ENCODE measurements around the gene TCAP. TPM values are rescaled to one million over a fixed set of nuclear protein-coding genes. Genes with fewer than 3 reads are reported as not detected.

TCAP gene
- total RNA-seq, 1 donor from 2014 or later: 5.3 TPM

- H3K4me1 ChIP-seq: no peaks in the 10 kb centered on the region
- no peak overlapping the region for H3K27ac ChIP-seq
- ATAC-seq: no peak
- intact Hi-C loops (cut with DNase I): no loop called here
- TF ChIP-seq, protein P1, sequence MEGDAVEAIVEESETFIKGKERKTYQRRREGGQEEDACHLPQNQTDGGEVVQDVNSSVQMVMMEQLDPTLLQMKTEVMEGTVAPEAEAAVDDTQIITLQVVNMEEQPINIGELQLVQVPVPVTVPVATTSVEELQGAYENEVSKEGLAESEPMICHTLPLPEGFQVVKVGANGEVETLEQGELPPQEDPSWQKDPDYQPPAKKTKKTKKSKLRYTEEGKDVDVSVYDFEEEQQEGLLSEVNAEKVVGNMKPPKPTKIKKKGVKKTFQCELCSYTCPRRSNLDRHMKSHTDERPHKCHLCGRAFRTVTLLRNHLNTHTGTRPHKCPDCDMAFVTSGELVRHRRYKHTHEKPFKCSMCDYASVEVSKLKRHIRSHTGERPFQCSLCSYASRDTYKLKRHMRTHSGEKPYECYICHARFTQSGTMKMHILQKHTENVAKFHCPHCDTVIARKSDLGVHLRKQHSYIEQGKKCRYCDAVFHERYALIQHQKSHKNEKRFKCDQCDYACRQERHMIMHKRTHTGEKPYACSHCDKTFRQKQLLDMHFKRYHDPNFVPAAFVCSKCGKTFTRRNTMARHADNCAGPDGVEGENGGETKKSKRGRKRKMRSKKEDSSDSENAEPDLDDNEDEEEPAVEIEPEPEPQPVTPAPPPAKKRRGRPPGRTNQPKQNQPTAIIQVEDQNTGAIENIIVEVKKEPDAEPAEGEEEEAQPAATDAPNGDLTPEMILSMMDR (IDR thresholded peaks at IDR 0.05): no peak
- no peaks in the 10 kb centered on the region for H3K27me3 ChIP-seq
- no peak overlapping the region for H3K4me3 ChIP-seq
- H3K36me3 ChIP-seq: peaks cover 5% of the 10 kb centered on the region
- H3K9me3 ChIP-seq: no peaks in the 10 kb centered on the region
- DNase-seq: no peak
Observed at GRCh38 chr17:39650121-39650579, 15.0 kb upstream of the TCAP start.

GRCh38 chr17:39651923-39652586, 13.1 kb upstream of the TCAP start:
- TF ChIP-seq, protein P1 (IDR thresholded peaks at IDR 0.05): no peak
- H3K4me3 ChIP-seq: no peak overlapping the region
- H3K36me3 ChIP-seq: peaks cover 15% of the 10 kb centered on the region
- intact Hi-C loops (cut with DNase I): no loop called here
- DNase-seq (no peak), ATAC-seq (peak; percentile 36)
- H3K4me1 ChIP-seq: no peaks in the 10 kb centered on the region
- H3K27me3 ChIP-seq: no peaks in the 10 kb centered on the region
- no peaks in the 10 kb centered on the region for H3K9me3 ChIP-seq
- peak overlapping the region; percentile 47 for H3K27ac ChIP-seq

GRCh38 chr17:39652587-39653315, 12.4 kb upstream of the TCAP start:
- intact Hi-C loops (cut with DNase I): no loop called here
- Histone ChIP-seq H3K27me3 (no peaks in the 10 kb centered on the region), H3K4me1 (no peaks in the 10 kb centered on the region), H3K9me3 (no peaks in the 10 kb centered on the region), H3K36me3 (peaks cover 17% of the 10 kb centered on the region), H3K4me3 (no peak overlapping the region), H3K27ac (peak overlapping the region; percentile 47)
- TF ChIP-seq, protein P1 (IDR thresholded peaks at IDR 0.05): no peak
- no peak for ATAC-seq
- no peak for DNase-seq

- Histone ChIP-seq H3K27ac (no peak overlapping the region), H3K36me3 (peaks cover 17% of the 10 kb centered on the region), H3K9me3 (no peaks in the 10 kb centered on the region), H3K27me3 (no peaks in the 10 kb centered on the region), H3K4me1 (no peaks in the 10 kb centered on the region), H3K4me3 (no peak overlapping the region)
- ATAC-seq (no peak), DNase-seq (no peak)
- TF ChIP-seq, protein P1 (IDR thresholded peaks at IDR 0.05): no peak
- intact Hi-C loops (cut with DNase I): no loop called here
Observed at GRCh38 chr17:39653316-39653661, 11.9 kb upstream of the TCAP start.

DNA sequence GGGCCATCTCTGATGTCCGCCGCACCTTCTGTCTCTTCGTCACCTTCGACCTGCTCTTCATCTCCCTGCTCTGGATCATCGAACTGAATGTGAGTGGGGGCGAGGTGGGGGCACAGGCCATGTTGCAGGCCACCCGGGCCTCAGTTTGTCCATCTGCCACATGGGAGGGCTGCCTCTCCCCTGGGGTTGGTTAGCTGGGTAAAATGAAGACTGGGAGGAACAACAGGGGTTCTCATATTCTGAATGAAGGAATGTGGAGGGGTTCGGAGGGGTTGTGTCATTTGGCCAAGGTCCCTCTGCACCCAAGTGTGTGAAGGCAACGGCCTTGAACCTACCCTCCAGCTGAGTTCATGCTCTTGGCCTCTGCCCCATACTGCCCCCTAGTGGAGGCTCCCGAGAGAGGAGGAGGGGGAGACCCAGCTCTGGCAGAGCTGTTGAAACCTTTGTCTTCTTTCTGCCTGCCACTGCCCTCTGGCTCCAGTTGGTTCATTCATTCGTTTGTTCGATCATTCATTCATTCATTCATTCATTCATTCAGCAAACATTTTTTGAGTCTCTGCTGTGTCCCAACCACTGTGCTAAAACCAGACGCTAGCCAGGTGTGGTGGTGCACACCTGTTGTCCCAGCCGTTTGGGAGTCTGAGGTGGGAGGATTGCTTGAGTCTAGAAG, 11.4 kb upstream of the TCAP start:
- peak; percentile 82 for ATAC-seq
- intact Hi-C loops (cut with DNase I): no loop called here

More for the DNA sequence above, 11.4 kb upstream of the TCAP start:
- TF ChIP-seq, protein P1 (IDR thresholded peaks at IDR 0.05): peak; percentile 83
- peak; percentile 84 for DNase-seq
- Histone ChIP-seq H3K4me1 (no peaks in the 10 kb centered on the region), H3K27ac (no peak overlapping the region), H3K4me3 (no peak overlapping the region), H3K36me3 (peaks cover 19% of the 10 kb centered on the region), H3K27me3 (no peaks in the 10 kb centered on the region), H3K9me3 (no peaks in the 10 kb centered on the region)

Data from upper lobe of right lung (tissue), 1 donor.